MCF 10A (cell line): ENCODE results near the gene NRXN3. TPM values are rescaled to one million over a fixed set of nuclear protein-coding genes. Genes with fewer than 3 reads are reported as not detected.

Experiments used
- BruUV-seq: library from RNA; stranded (reverse); fragments of 400-500 nt; replicated peaks from 2 replicates; lab custom pipeline; 2021; lab: Mats Ljungman, UMichigan
- CTCF ChIA-PET: fragments of 300-600 bp; sonication (Branson Sonifier 250); formaldehyde crosslinking; extraction: SDS; loops from one replicate; lab custom pipeline; 2021; ENCODE audit warnings: antibody characterized with exemption, inconsistent platforms; lab: Yijun Ruan, JAX
- POLR2A ChIA-PET: fragments of 300-600, 350-650 bp; sonication (Branson Sonifier 250); formaldehyde crosslinking; extraction: SDS; loops from one replicate; lab custom pipeline; 2020; ENCODE audit warnings: antibody characterized with exemption, inconsistent platforms; lab: Yijun Ruan, JAX
- DNase-seq: peaks from one replicate; pipeline ENCODE4 v3.0.0-alpha.2; 2018; ENCODE audit not compliant: unreplicated experiment
- H3K27ac Mint-ChIP-seq: one replicate; pipeline ENCODE4 v1.8.0; 2022; ENCODE audit warnings: mild to moderate bottlenecking, low read depth, mixed read lengths; ENCODE audit not compliant: unreplicated experiment
- H3K27me3 Mint-ChIP-seq: one replicate; pipeline ENCODE4 v1.8.0; 2022; ENCODE audit warnings: mixed read lengths; ENCODE audit not compliant: insufficient read depth, unreplicated experiment
- H3K36me3 Mint-ChIP-seq: one replicate; pipeline ENCODE4 v1.8.0; 2022; ENCODE audit warnings: mild to moderate bottlenecking, moderate library complexity, mixed read lengths; ENCODE audit not compliant: insufficient read depth, unreplicated experiment
- H3K4me1 Mint-ChIP-seq: one replicate; pipeline ENCODE4 v1.8.0; 2022; ENCODE audit warnings: mixed read lengths; ENCODE audit not compliant: insufficient read depth, unreplicated experiment
- H3K4me3 Mint-ChIP-seq: one replicate; pipeline ENCODE4 v1.8.0; 2022; ENCODE audit warnings: mild to moderate bottlenecking, moderate library complexity, mixed read lengths; ENCODE audit not compliant: unreplicated experiment
- H3K9me3 Mint-ChIP-seq: one replicate; pipeline ENCODE4 v1.8.0; 2022; ENCODE audit warnings: mixed read lengths; ENCODE audit not compliant: unreplicated experiment
- intact Hi-C: fragments of 100-400 bp; cut with micrococcal nuclease; formaldehyde crosslinking; loops from 2 replicates; pipeline ENCODE4 v1.14.1; 2022
- total RNA-seq: library from RNA; stranded (reverse); gene quantifications from 2 replicates; pipeline ENCODE4 v1.2.3, GENCODE V29; 2022
- TF ChIP-seq, protein P1 (sequence below): fragments of 200-600 bp; IDR thresholded peaks from one replicate; pipeline ENCODE4 v1.8.0; 2022; ENCODE audit warnings: antibody characterized with exemption, mild to moderate bottlenecking; ENCODE audit not compliant: unreplicated experiment

The NRXN3 gene
- total RNA-seq, 1 experiment from 2014 or later = not detected

DNA sequence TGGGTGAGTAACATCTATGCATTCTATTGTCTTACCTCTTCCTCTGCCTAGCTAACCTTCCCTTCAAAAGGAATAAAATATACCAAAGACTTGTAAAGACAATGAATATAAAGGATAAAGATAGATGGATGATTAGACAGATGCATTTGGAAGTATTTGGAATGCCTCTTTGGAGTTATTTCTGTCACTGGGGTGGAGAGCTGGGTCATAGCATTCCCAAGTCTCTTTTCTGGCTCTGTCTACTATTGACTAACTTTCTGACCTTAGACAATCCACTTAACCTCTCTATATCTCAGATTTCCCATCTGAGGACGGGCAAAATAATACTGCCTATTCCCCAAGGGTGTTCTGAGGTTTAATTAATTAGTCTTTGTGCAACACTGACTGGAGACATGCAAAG, 1523.8 kb downstream of the NRXN3 start:
- H3K27me3 Mint-ChIP-seq = peaks cover 47% of the 10 kb centered on the region
- no TSS peak for BruUV-seq
- TF ChIP-seq, protein P1, sequence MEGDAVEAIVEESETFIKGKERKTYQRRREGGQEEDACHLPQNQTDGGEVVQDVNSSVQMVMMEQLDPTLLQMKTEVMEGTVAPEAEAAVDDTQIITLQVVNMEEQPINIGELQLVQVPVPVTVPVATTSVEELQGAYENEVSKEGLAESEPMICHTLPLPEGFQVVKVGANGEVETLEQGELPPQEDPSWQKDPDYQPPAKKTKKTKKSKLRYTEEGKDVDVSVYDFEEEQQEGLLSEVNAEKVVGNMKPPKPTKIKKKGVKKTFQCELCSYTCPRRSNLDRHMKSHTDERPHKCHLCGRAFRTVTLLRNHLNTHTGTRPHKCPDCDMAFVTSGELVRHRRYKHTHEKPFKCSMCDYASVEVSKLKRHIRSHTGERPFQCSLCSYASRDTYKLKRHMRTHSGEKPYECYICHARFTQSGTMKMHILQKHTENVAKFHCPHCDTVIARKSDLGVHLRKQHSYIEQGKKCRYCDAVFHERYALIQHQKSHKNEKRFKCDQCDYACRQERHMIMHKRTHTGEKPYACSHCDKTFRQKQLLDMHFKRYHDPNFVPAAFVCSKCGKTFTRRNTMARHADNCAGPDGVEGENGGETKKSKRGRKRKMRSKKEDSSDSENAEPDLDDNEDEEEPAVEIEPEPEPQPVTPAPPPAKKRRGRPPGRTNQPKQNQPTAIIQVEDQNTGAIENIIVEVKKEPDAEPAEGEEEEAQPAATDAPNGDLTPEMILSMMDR = no peak
- H3K9me3 Mint-ChIP-seq = no peaks in the 10 kb centered on the region
- H3K4me1 Mint-ChIP-seq = no peaks in the 10 kb centered on the region
- intact Hi-C loops = no loop called here
- H3K27ac Mint-ChIP-seq = no peak overlapping the region
- POLR2A ChIA-PET = no interaction called here
- CTCF ChIA-PET = no interaction called here
- no peaks in the 10 kb centered on the region for H3K36me3 Mint-ChIP-seq
- no peak for DNase-seq
- H3K4me3 Mint-ChIP-seq = no peak overlapping the region

DNA sequence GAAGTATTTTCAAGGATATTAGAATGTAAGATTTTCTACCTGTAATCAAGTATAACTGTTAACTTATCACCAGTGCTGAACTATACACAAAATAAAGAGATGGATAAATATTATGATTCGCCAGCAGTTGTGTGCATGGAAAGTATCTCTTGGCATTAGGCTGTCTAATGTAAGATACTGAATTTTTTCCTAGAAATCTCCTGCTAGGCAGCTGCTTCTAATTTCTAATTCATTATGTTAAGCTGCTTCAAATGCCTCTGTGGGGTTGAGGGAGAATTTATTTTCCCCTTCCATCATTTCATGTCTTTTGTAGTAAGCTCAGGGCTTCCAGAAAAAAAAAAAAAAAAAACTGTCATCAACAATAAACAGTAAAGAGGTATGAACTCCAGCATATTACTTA, 1525.1 kb downstream of the NRXN3 start:
- intact Hi-C loops = no loop called here
- ChIA-PET CTCF (interaction anchor here (0.6 kb wide), 1 partner anchor 192 kb away, joined by 3 read pairs; no protein-coding TSS in a partner anchor), POLR2A (no interaction called here)
- Mint-ChIP-seq H3K27me3 (peaks cover 55% of the 10 kb centered on the region), H3K4me1 (no peaks in the 10 kb centered on the region), H3K27ac (no peak overlapping the region), H3K4me3 (no peak overlapping the region), H3K9me3 (no peaks in the 10 kb centered on the region), H3K36me3 (no peaks in the 10 kb centered on the region)
- no TSS peak for BruUV-seq
- TF ChIP-seq, protein P1 = no peak
- DNase-seq = no peak

- ChIA-PET CTCF (no interaction called here), POLR2A (no interaction called here)
- no peaks in the 10 kb centered on the region for H3K4me1 Mint-ChIP-seq
- no TSS peak for BruUV-seq
- no peak for DNase-seq
- no peaks in the 10 kb centered on the region for H3K36me3 Mint-ChIP-seq
- no peaks in the 10 kb centered on the region for H3K9me3 Mint-ChIP-seq
- intact Hi-C loops = no loop called here
- TF ChIP-seq, protein P1 = no peak
- peaks cover 37% of the 10 kb centered on the region for H3K27me3 Mint-ChIP-seq
- no peak overlapping the region for H3K27ac Mint-ChIP-seq
- H3K4me3 Mint-ChIP-seq = no peak overlapping the region
These were observed 1528.1 kb downstream of the NRXN3 start for GRCh38 chr14:79698298-79698711.

DNA sequence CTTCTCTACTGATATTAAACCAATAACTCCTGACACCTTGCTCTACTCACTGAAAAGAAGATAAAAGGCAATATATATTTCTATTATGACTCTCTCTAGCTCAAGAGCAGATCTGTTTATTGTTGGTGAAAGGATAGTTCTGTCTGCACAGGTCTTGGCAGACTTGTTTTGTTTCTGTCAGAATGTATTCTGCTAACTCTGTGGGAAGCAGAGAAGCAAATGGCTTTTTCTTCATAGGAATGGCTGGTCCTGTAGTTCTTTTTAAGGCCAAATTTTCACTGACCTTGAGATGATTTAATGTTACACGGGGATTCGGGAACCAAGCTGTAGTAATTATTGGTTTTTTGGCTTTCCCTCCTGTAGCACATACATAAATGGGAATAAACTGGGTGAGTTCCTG, 1529.0 kb downstream of the NRXN3 start:
- Mint-ChIP-seq H3K27ac (no peak overlapping the region), H3K4me1 (no peaks in the 10 kb centered on the region), H3K9me3 (no peaks in the 10 kb centered on the region), H3K27me3 (peaks cover 30% of the 10 kb centered on the region), H3K36me3 (no peaks in the 10 kb centered on the region), H3K4me3 (no peak overlapping the region)
- no TSS peak for BruUV-seq
- ChIA-PET POLR2A (no interaction called here), CTCF (no interaction called here)
- DNase-seq = no peak
- TF ChIP-seq, protein P1 = no peak
- intact Hi-C loops = no loop called here
